ENCODE results near the gene COPS7B. TPM values are rescaled to one million over a fixed set of nuclear protein-coding genes. Genes with fewer than 3 reads are reported as not detected.

COPS7B gene
- total RNA-seq, 4 donors from 2014 or later, result 21.3 to 51.3 (median 22.8) TPM

GRCh38 chr2:231795525-231796327 is 9.5 kb downstream of the COPS7B start:
- no peak overlapping the region for H3K4me3 ChIP-seq
- no peaks in the 10 kb centered on the region for H3K9me3 ChIP-seq
- no peaks in the 10 kb centered on the region for H3K27me3 ChIP-seq
- H3K27ac ChIP-seq, result peak overlapping the region in 1 of 4 donors; percentile 17
- WGBS, 2 donors (ENCODE audit: low coverage in 1 of 2), result 86% methylated on average over 9 of the region's 9 CpGs; no CpG with 5 or more reads in 1 of the 2 donors
- in situ Hi-C loops (cut with MboI; ENCODE audit: low pct_ligation_motif_present in 1 of 4, low pct_unique_long_range_greater_than_20kb in 1 of 4, low sequenced_read_pairs in 3 of 4) (no loop called here), intact Hi-C loops (cut with DNase I; ENCODE audit: low total_unique reads) (no loop called here)
- TF ChIP-seq POLR2A (IDR thresholded peaks at IDR 0.05), result no peak
- TF ChIP-seq CTCF (IDR thresholded peaks at IDR 0.05), result peak; percentile 13 to 77 (median 54)
- H3K36me3 ChIP-seq, result peaks cover 0 to 32% (median 9%) of the 10 kb centered on the region in 4 donors
- DNase-seq, result peak; percentile 79
- H3K4me1 ChIP-seq, result peaks cover 0 to 7% (median 1%) of the 10 kb centered on the region in 4 donors

GRCh38 chr2:231800493-231801091 is 14.3 kb downstream of the COPS7B start:
- Histone ChIP-seq H3K4me3 (no peak overlapping the region), H3K36me3 (peaks cover 0 to 38% (median 13%) of the 10 kb centered on the region in 4 donors), H3K9me3 (no peaks in the 10 kb centered on the region), H3K4me1 (peaks cover 0 to 4% (median 1%) of the 10 kb centered on the region in 4 donors), H3K27ac (no peak overlapping the region), H3K27me3 (no peaks in the 10 kb centered on the region)
- TF ChIP-seq POLR2A (IDR thresholded peaks at IDR 0.05) (no peak), CTCF (IDR thresholded peaks at IDR 0.05) (peak; percentile 31 to 62 (median 56))
- 44 to 50% methylated on average over 6 of the region's 6 CpGs for WGBS, 2 donors (ENCODE audit: low coverage in 1 of 2)
- DNase-seq, result peak; percentile 26
- in situ Hi-C loops (cut with MboI; ENCODE audit: low pct_ligation_motif_present in 1 of 4, low pct_unique_long_range_greater_than_20kb in 1 of 4, low sequenced_read_pairs in 3 of 4), result no loop called here
- intact Hi-C loops (cut with DNase I; ENCODE audit: low total_unique reads), result no loop called here

- no peak for DNase-seq
- WGBS, 2 donors (ENCODE audit: low coverage in 1 of 2), result 90 to 98% methylated on average over 8 to 9 of the region's 9 CpGs
- Histone ChIP-seq H3K4me3 (no peak overlapping the region), H3K36me3 (peaks cover 0 to 38% (median 13%) of the 10 kb centered on the region in 4 donors), H3K9me3 (no peaks in the 10 kb centered on the region), H3K4me1 (peaks cover 0 to 3% (median 0%) of the 10 kb centered on the region in 4 donors), H3K27me3 (no peaks in the 10 kb centered on the region), H3K27ac (no peak overlapping the region)
- in situ Hi-C loops (cut with MboI; ENCODE audit: low pct_ligation_motif_present in 1 of 4, low pct_unique_long_range_greater_than_20kb in 1 of 4, low sequenced_read_pairs in 3 of 4), result no loop called here
- intact Hi-C loops (cut with DNase I; ENCODE audit: low total_unique reads), result no loop called here
- TF ChIP-seq CTCF (IDR thresholded peaks at IDR 0.05) (no peak), EP300 (IDR thresholded peaks at IDR 0.05; ENCODE audit: low read depth) (no peak), POLR2A (IDR thresholded peaks at IDR 0.05) (no peak), POLR2AphosphoS5 (IDR thresholded peaks at IDR 0.05) (no peak)
Observed at GRCh38 chr2:231803501-231804138, 17.4 kb downstream of the COPS7B start.

- no peak overlapping the region for H3K4me3 ChIP-seq
- 86 to 88% methylated on average over 2 of the region's 2 CpGs for WGBS, 2 donors (ENCODE audit: low coverage in 1 of 2)
- H3K36me3 ChIP-seq, result peaks cover 0 to 26% (median 12%) of the 10 kb centered on the region in 4 donors
Observed at GRCh38 chr2:231807020-231807419, 20.8 kb downstream of the COPS7B start.

More at GRCh38 chr2:231807020-231807419, 20.8 kb downstream of the COPS7B start:
- no peak overlapping the region for H3K27ac ChIP-seq
- in situ Hi-C loops (cut with MboI; ENCODE audit: low pct_ligation_motif_present in 1 of 4, low pct_unique_long_range_greater_than_20kb in 1 of 4, low sequenced_read_pairs in 3 of 4), result no loop called here
- TF ChIP-seq POLR2AphosphoS5 (IDR thresholded peaks at IDR 0.05) (no peak), POLR2A (IDR thresholded peaks at IDR 0.05) (no peak), EP300 (IDR thresholded peaks at IDR 0.05; ENCODE audit: low read depth) (no peak)
- intact Hi-C loops (cut with DNase I; ENCODE audit: low total_unique reads), result no loop called here
- H3K9me3 ChIP-seq, result no peaks in the 10 kb centered on the region
- DNase-seq, result no peak
- no peaks in the 10 kb centered on the region for H3K4me1 ChIP-seq
- no peaks in the 10 kb centered on the region for H3K27me3 ChIP-seq

Data from transverse colon (tissue), 4 donors.